HepG2 (cell line): ENCODE measurements around the gene ZFR. TPM values are rescaled to one million over a fixed set of nuclear protein-coding genes. Genes with fewer than 3 reads are reported as not detected.
A peak's percentile ranks its signal among the peaks of the same experiment; 100 is the strongest.

ENCODE experiments used
- ARNTL ChIP-seq: sonication (generic); formaldehyde crosslinking; IDR thresholded peaks from 2 replicates; pipeline ENCODE4 v1.4.0; 2020; ENCODE audit warnings: mild to moderate bottlenecking, missing genetic modification reagents
- FOXO1 ChIP-seq: sonication (generic); formaldehyde crosslinking; IDR thresholded peaks from 2 replicates; pipeline ENCODE4 v1.4.0; 2020; ENCODE audit warnings: missing genetic modification reagents
- KDM2A ChIP-seq: sonication (generic); formaldehyde crosslinking; IDR thresholded peaks from 2 replicates; pipeline ENCODE4 v1.4.0; 2020; ENCODE audit warnings: low read depth, missing genetic modification reagents, borderline replicate concordance
- NFIC ChIP-seq: IDR thresholded peaks from 2 replicates; pipeline ENCODE4 v1.6.1; 2012; ENCODE audit warnings: mild to moderate bottlenecking, low read length, inconsistent platforms
- NR2C2 ChIP-seq: sonication (generic); formaldehyde crosslinking; IDR thresholded peaks from 2 replicates; pipeline ENCODE4 v1.4.0; 2020; ENCODE audit warnings: missing genetic modification reagents, mild to moderate bottlenecking, moderate library complexity, borderline replicate concordance
- SAP130 ChIP-seq: IDR thresholded peaks from 2 replicates; pipeline ENCODE4 v1.6.1; 2016; ENCODE audit warnings: low read depth
- SIN3A ChIP-seq: IDR thresholded peaks from 2 replicates; pipeline ENCODE4 v1.6.1; 2011; ENCODE audit warnings: low read depth, mild to moderate bottlenecking, control low read depth, low read length, borderline replicate concordance
- SMAD3 ChIP-seq: sonication (generic); formaldehyde crosslinking; IDR thresholded peaks from 2 replicates; pipeline ENCODE4 v1.4.0; 2020; ENCODE audit warnings: missing genetic modification reagents
- SMC3 ChIP-seq: IDR thresholded peaks from 2 replicates; pipeline ENCODE4 v1.6.1; 2011; ENCODE audit warnings: low read length, improper control_type of control experiment
- SOX5 ChIP-seq: IDR thresholded peaks from 2 replicates; pipeline ENCODE4 v1.6.1; 2016; ENCODE audit warnings: borderline replicate concordance
- STAG1 ChIP-seq: sonication (generic); formaldehyde crosslinking; IDR thresholded peaks from 2 replicates; pipeline ENCODE4 v1.4.0; 2020; ENCODE audit warnings: missing genetic modification reagents
- THAP11 ChIP-seq: IDR thresholded peaks from 2 replicates; pipeline ENCODE4 v1.6.1; 2016; ENCODE audit warnings: missing biosample characterization, missing genetic modification reagents
- YY1 ChIP-seq: IDR thresholded peaks from 2 replicates; pipeline ENCODE4 v1.6.1; 2011; ENCODE audit warnings: low read length, low read depth, moderate library complexity, mild to moderate bottlenecking; ENCODE audit not compliant: insufficient read depth, insufficient replicate concordance
- ZFP37 ChIP-seq: sonication (generic); formaldehyde crosslinking; IDR thresholded peaks from 2 replicates; pipeline ENCODE4 v1.4.0; 2020; ENCODE audit warnings: missing genetic modification reagents, borderline replicate concordance
- ZNF580 ChIP-seq: IDR thresholded peaks from 2 replicates; pipeline ENCODE4 v1.6.1; 2016; ENCODE audit warnings: low read depth, borderline replicate concordance
- ZNF598 ChIP-seq: sonication (generic); formaldehyde crosslinking; IDR thresholded peaks from 2 replicates; pipeline ENCODE4 v1.5.1; 2020; ENCODE audit warnings: mild to moderate bottlenecking, missing genetic modification reagents, borderline replicate concordance
- ZNF605 ChIP-seq: sonication (generic); formaldehyde crosslinking; IDR thresholded peaks from 2 replicates; pipeline ENCODE4 v1.8.0; 2022; ENCODE audit warnings: mild to moderate bottlenecking, missing genetic modification reagents
- ZNF652 ChIP-seq: IDR thresholded peaks from 2 replicates; pipeline ENCODE4 v1.6.1; 2016; ENCODE audit warnings: low read depth, borderline replicate concordance
- ZSCAN5A ChIP-seq: sonication (generic); formaldehyde crosslinking; IDR thresholded peaks from 2 replicates; pipeline ENCODE4 v1.8.0; 2022; ENCODE audit warnings: mild to moderate bottlenecking, missing genetic modification reagents, borderline replicate concordance
- ZSCAN9 ChIP-seq: IDR thresholded peaks from 2 replicates; pipeline ENCODE4 v1.6.1; 2016; ENCODE audit warnings: borderline replicate concordance
- polyA plus RNA-seq, 8 experiments: library from polyadenylated mRNA; depleted of rRNA in 3 of 8; stranded (reverse) in 7 of 8; unstranded in 1 of 8; fragments of >200 nt; fragmentation: Illumina TruSeq in 4 of 8; extraction: Trizol in 4 of 8; gene quantifications; 2 replicates each; pipeline versions ENCODE4 v1.2.1 to v1.2.3, GENCODE V29; 2011 to 2016; ENCODE audit warnings: low read depth in 4 of 8, missing spikeins in 1 of 8, mixed read lengths in 1 of 8; ENCODE audit not compliant: insufficient read depth in 1 of 8
- total RNA-seq, 5 experiments: library from RNA; depleted of rRNA; stranded (reverse); fragments of >200 nt; fragmentation: Illumina TruSeq; extraction: Trizol; gene quantifications; 2 replicates each; pipeline ENCODE4 v1.2.3, GENCODE V29; 2016; ENCODE audit warnings: low read depth in 1 of 5

ZFR gene
- total and polyA plus RNA-seq, 2 of the 13 experiments (the other 11 are each of a cell fraction or from before 2014, with no cell fraction given) = 89.0 to 92.8 TPM

- TF ChIP-seq KDM2A (0 out of 2 replicates have a peak, but pooled peaks have one; percentile 22), ARNTL (CRISPR knock-in tag) (0 out of 2 replicates have a peak, but pooled peaks have one; percentile 29), ZNF605 (CRISPR knock-in tag) (peak; percentile 17; the same call in 1 of the 2 replicates), SMAD3 (CRISPR knock-in tag) (0 out of 2 replicates have a peak, but pooled peaks have one; percentile 21), SMC3 (peak; percentile 97), NR2C2 (CRISPR knock-in tag) (peak; percentile 58; the same call in 1 of the 2 replicates), ZNF652 (CRISPR knock-in tag) (peak; percentile 91), ZSCAN5A (CRISPR knock-in tag) (no peak), NFIC (0 out of 2 replicates have a peak, but pooled peaks have one; percentile 56), YY1 (no peak), ZFP37 (CRISPR knock-in tag) (no peak), SOX5 (peak; percentile 4; the same call in 1 of the 2 replicates), FOXO1 (CRISPR knock-in tag) (no peak; the same call in 1 of the 2 replicates), SAP130 (0 out of 2 replicates have a peak, but pooled peaks have one; percentile 18), ZNF580 (CRISPR knock-in tag) (0 out of 2 replicates have a peak, but pooled peaks have one; percentile 17), ZNF598 (CRISPR knock-in tag) (no peak), ZSCAN9 (0 out of 2 replicates have a peak, but pooled peaks have one; percentile 48), SIN3A (peak; percentile 37; the same call in 1 of the 2 replicates), STAG1 (peak; percentile 94), THAP11 (CRISPR knock-in tag) (peak; percentile 64)
Measured at GRCh38 chr5:32489791-32490562, 45.4 kb upstream of the ZFR start (continued).
